GM11168 (cell line): ENCODE data around the gene HS6ST2.
"Not testable (repeated sequence)": the region's sequence is repeated elsewhere in the genome, so short reads cannot be mapped to it uniquely, and the experiment has no call there.

Experiments
- in situ Hi-C: fragments of 300-500 bp; cut with MboI; formaldehyde crosslinking; loops from one replicate; pipeline ENCODE4 v1.12.0; 2022; ENCODE audit warnings: low sequenced_read_pairs; ENCODE audit not compliant: unreplicated experiment

Gene HS6ST2

DNA sequence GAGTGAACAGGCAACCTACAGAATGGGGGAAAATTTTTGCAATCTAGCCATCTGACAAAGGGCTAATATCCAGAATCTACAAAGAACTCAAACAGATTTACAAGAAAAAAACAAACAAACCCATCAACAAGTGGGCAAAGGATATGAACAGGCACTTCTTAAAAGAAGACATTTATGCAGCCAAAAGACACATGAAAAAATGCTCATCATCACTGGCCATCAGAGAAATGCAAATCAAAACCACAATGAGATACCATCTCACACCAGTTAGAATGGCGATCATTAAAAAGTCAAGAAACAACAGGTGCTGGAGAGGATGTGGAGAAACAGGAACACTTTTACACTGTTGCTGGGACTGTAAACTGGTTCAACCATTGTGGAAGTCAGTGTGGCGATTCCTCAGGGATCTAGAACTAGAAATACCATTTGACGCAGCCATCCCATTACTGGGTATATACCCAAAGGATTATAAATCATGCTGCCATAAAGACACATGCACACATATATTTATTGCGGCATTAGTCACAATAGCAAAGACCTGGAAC, 13.3 kb downstream of the HS6ST2 start:
- in situ Hi-C loops, result not testable (repeated sequence)

DNA sequence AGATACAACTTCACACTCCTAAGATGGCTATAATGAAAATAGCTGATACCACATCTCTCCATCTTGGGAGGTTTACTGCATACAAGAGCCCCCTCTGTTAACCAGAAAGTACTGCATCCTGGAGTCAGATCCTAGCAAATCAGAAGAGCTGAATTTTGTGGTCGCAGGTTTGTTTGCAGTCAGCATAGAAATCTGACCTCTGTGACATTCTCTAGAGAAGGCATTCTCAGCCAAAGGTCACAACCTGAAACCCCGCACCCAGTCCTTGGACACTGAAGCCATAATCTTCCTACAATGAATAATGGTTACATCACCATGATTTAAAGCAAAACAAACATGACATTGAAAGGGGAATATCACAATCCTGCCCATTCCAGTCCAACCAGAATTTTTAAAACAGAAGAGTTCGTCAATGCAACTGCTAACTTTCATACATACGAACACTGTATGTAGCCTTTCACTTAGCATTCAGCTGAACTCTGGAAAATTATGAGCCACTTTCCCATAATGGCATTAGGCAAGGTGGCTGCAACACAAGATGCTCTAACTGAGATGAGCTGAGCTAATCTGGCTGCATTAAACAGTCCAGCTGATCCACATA, 17.6 kb downstream of the HS6ST2 start:
- in situ Hi-C loops, result no loop called here

DNA sequence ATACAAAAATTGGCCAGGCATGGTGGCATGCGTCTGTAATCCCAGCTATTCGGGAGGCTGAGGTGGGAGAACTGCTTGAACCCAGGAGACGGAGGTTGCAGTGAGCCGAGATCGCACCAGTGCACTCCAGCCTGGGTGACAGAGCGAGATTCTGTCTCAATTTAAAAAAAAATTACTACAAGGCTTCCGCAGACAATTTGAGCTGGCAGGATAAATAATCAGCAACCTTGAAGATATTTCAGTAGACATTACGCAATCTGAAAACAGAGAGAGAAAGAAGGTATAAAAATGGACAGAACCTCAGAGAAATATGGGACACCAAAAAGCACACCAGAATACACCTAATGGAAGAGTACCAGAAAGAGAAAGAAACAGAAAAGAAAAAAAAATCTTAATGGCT, 25.3 kb downstream of the HS6ST2 start:
- in situ Hi-C loops, result no loop called here

DNA sequence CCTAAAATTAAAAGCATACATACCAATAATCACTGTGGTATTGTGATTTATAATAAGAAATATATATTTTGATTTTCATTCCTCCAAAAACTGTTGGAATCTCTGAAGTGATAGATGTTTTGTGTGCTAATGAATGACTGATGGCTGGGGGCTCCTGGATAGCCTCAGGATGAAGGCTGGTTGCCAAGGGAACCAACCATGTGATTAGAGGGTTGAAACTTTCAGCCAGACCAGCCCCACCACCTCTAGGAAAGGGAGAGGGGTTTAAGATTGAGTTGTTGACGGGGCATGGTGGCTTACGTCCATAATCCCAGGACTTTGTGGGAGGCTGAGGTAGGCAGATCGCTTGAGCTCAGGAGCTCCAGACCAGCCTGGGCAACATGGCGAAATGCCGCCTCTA, 34.0 kb downstream of the HS6ST2 start:
- in situ Hi-C loops, result no loop called here

DNA sequence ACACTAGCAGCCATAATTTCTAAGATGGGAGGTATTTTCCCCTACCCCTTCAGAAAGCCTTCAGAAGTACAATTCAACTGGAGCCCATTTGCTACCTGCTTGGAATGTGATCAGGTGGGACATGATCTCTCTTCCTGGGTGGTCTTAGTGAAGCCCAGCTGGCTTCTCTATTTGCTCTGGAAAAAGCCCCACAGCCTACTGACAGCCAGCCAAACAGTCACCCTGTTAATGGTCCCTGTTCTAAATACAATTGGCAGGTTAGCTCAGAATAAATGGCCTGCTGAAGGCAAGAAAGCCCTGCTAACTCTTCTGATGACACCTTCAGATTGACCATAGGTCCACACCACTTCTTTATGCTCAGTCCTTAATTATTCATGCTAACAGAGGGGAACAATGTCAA, 39.9 kb downstream of the HS6ST2 start:
- in situ Hi-C loops, result no loop called here

DNA sequence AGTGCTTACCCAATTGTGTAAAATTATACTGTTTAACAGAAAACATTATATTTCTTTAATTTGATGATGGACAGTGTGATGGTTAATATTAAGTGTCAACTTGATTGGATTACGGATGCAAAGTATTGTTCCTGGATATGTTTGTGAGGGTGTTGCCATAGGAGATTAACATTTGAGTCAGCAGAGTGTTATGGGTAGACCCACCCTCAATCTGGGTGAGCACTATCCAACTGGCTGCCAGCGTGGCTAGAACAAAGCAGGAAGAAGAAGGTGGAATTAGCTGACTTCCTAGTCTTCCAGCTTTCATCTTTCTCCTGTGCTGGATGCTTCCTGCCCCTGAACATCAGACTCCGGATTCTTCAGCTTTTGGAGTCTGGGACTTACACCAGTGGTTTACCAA, 42.1 kb downstream of the HS6ST2 start:
- in situ Hi-C loops, result no loop called here

DNA sequence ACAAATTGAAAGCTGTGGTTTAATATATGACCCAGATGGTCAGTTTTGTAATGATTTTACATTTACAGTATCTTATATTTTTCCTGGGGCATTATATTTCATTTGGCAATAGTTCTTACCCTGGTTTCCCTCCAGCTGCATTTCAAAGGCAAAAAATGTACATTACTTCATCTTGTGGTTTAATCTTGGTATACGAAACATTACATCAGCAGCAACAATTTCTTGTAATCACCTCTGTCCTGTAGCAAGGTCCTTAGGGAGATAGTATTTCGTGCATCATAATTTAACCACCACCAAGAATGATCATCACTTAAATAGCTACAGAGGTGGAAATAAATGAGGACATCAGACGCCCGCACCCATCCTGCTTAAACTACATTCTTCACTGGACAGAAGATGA, 48.8 kb downstream of the HS6ST2 start:
- in situ Hi-C loops, result no loop called here

DNA sequence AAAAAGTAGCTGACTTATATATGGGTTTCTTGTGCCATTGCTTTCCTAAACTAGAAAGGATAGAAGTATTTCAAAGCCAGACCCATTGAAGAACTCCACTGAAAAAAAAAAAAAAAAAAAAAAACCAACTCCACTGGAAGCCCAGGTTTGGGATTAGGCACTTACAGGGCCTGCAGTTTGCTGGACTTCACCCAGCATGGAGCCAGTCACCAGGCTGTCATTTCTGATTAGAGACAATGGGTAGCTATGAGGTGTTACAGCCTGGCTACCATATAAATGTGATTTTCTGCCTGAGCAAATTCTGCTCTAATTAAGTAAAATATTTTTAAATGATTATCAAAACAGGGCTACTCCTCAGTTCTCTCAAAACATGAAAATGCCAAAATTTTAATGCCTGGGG, 49.5 kb downstream of the HS6ST2 start:
- in situ Hi-C loops, result no loop called here

DNA sequence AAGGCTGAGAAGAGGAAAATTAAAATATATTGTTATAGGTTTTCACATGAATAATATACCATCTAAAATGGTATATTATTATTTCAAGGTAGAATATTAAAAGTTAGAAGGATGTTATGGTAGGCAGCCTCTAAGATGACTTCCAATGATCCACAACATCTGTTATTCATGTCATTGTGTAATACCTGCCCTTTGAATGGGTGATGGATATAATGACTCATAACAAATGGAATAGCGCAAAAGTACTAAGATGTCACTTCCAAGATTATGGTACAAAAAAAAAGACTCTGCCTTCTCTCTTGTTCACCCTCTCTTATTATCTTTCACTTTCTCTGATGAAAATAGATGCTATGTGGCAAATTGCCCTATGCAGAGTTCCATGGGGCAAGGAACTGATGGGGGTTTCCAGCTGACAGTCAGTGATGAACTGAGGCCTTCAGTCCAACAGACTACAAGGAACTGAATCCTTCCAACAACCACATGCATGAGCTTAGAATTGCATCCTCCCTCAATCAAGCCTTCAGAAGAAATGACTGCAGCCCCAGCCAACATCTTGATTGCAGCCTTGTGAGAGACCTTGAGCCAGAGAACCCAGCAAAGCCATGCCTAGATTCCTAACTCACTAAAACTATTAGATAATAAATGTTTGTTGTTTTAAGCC, 57.7 kb downstream of the HS6ST2 start:
- in situ Hi-C loops, result no loop called here

DNA sequence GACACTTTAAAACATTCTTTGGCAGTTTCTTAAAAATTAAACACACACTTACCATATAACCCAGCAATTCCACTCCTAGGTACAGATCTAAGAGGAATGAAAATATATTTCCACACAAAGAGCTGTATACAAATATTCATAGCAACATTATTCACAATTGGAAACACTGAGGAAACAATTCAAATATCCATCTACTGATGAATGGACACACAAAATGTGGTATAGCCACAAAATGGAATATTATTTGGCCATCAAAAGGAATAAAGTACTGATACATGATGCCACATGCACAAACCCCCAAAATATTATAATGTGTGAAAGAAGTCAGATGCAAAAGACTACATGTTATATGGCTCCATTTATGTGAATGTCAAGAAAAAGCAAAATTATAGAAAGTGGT, 70.9 kb downstream of the HS6ST2 start:
- in situ Hi-C loops, result no loop called here

DNA sequence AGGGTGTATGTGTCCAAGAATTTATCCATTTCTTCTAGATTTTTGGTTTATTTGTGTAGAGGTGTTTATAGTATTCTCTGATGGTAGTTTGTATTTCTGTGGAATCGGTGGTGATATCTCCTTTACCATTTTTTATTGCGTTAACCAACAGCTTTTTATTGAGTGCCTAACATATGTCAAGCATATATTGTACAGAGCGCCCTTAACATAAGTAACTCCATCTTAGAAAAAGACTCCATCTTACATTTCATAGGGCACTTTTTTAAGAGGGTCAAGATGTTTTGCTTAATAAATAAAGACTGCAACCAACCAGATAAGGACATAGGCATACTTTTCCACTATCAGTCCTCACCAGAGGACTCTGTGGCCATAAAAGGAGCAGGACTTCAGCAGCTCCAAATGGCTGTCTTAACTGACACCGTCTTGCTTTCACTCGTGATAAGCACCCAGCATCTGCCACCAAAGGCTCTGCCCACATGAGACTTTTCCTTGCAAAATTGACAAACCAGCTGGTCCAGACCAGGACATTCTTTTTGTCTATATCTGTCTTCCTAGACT, 75.0 kb downstream of the HS6ST2 start:
- in situ Hi-C loops, result no loop called here

DNA sequence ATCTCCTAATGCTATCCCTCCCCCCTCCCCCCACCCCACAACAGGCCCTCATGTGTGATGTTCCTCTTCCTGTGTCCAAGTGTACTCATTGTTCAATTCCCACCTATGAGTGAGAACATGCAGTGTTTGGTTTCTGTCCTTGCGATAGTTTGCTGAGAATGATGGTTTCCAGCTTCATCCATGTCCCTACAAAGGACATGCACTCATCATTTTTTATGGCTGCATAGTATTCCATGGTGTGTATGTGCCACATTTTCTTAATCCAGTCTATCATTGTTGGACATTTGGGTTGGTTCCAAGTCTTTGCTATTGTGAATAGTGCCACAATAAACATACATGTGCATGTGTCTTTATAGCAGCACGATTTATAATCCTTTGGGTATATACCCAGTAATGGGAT, 77.7 kb downstream of the HS6ST2 start:
- in situ Hi-C loops, result not testable (repeated sequence)

DNA sequence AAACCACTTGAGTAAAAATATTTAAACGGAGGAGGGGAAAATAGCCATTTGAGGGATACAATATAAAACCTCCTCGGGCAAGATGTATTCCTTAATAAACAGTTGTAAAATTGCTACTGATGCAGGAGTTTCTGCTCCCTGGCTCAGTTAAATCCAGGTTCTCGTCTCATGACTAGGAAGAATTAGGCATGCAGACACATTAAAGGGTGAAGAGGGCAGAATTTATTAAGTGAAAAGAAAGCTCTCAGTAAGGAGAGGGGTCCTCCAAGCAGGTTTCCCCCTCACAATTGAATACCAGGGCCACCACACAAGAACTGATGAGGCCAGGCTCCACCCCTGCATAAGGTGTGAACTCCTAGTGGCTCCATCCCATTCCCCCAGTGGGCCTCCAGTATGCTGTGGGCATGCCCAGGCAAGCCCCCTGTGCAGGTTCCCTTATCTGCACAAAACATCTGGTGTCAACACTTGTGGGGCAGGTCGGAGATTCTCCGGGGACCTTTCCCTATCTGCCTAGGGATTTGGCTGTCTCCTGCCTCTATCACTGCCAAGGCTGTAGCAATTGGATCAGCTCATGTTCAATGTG, 80.4 kb downstream of the HS6ST2 start:
- in situ Hi-C loops, result no loop called here

DNA sequence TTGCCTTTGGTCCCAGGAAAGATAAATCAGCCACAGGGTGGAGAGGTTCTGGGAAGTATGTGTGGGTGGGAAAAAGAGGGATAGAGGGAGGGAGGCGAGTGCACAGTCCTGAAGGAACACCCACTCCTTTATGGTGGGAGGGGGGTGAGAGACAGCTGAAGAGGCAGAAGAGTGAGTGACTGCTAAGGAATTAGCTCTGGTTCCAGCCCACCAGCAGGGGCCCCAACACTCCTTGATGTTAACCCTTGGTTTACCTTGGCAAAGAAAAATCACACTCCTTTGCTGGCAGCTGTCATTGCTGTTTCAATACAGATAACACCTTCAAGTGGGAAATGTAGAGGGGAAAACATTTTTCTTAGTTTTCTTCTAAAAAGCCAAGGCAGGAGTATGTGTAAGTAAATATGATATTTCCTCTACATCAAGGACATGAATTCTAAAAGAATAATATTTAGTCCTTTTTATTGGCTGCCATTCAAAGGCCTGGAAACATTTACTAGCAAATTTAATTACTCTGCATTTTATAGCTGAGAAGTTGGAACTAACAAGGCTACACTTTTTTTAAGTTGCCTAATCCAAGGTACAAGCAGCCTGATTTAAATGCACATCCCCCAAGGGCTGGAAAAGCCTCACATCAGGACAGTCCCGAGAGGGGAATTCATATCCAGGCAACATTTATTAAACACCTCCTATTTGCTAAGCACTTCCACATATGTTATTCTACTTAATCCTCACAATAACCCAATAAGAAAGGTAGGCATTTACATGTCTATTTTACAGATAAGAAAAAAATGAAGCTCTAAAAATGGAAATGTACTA, 81.7 kb downstream of the HS6ST2 start:
- in situ Hi-C loops, result no loop called here

DNA sequence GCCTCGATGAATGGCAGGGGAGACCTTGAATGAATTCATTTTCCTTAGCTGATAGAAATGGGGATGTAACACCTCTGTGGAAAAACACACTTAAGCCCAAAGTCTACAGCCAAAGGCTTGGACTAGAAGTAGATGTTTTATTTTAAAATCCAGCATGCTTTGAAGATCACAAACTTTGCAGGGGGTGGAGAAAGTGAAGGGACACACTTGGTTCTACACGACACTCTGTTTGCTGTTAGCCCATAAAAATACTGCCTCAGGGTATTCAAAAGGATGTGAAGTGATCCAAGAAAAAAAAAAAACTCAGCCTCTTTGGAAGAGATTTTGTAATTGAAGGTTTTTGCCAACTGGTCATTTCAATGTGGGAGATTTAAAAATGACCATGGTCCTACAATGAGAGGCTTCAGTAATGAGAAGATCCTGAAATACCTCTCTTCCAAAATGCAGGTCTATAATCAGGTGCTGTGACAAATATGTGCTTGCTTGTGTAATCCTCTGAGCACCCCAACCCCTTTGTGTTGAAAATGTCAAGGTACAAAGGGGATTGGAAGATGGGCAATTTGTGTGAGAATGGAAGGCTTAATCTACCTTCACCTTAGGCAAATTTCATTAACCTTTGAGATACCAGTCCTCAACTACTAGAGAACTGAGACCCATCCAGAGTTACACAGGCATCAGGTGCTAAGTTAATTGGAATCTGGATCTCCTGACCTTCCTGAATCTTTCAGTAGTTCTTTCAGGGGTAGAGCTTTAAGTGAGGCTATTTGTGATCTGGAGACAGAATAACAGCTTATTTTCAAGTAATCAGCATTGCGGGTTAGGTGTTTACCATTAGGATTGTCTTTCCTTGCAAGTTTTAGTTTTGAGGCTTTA, 82.5 kb downstream of the HS6ST2 start:
- in situ Hi-C loops, result no loop called here

DNA sequence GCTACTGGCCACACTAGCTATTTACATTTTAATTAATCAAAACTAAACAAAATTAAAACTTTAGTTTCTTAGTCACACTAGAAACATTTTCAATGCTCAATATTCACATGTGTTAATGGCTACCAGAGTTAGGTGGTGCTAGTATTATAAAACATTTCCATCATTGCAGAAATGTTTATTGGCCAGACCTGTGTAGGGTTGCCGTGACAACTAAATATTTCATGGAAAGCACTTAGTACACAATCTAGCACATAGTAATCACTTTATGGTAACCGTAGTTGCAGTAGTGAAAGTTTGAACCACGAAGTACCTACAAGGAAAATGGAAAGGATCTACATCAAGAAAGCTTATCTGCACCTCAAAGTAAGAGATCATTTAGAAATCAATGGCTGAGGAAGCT, 95.9 kb downstream of the HS6ST2 start:
- in situ Hi-C loops, result no loop called here

DNA sequence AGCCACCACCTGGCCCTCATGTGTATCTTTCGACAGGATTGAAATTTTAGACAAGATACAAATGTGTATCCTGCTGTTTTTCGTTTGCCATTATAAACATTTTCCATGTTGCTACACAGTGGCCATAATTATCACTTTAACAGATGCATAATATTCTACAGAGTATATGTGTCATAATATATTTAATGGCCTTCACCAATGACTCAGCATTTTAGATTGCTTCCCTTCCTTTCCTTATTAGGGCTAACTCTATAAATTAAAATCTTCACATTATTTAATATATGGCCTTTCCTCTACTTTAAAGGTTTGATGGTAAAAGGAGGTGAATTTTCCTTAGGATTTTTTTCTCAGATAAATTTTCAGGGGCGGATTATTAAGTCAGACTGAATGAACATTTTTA, 97.4 kb downstream of the HS6ST2 start:
- in situ Hi-C loops, result no loop called here

DNA sequence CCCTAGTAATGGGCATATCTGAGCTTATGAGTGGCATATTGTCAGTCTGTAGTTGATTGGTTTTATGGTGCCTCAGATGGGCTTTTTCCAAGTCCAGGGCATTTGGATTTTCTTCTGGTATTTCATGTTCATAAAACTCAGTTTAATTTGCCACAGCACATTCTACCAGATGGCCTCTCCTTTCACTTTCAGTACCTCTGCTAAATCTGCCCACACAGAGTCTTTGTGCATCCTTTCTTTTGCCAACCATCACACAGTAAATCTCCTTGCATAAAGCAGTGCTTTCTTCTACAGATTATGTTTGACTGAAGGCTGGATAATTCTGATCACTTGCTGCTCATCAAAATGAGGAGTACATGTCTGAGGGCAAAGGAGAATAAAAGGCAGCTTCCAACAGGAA, 98.2 kb downstream of the HS6ST2 start:
- in situ Hi-C loops, result no loop called here

DNA sequence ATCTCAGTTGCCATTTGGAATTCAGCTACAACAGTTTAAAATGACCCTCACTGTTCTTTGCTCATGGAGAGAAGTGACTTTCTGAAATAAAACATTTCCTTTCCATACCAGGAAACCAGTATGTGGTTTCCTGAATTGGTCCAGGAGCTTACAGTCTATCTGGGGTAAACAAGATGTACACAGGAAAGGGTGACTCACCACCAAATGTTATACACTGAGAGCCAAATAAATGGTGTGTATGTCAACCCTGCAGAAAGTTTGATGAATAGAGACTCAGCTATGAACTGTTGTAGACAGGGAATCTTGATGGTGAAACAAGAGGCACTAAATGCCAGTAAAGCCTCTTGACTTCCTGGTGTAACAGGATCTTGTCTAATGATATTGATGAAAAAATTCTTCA, 100.4 kb downstream of the HS6ST2 start:
- in situ Hi-C loops, result no loop called here
